ENCODE data around the gene STXBP5L.
"Not testable (repeated sequence)": the region's sequence is repeated elsewhere in the genome, so short reads cannot be mapped to it uniquely, and the experiment has no call there.

The STXBP5L gene

GRCh38 chr3:121232309-121233225, 324.6 kb downstream of the STXBP5L start:
- no peak for DNase-seq

GRCh38 chr3:121243208-121243607, 335.2 kb downstream of the STXBP5L start:
- no peak for DNase-seq

DNA sequence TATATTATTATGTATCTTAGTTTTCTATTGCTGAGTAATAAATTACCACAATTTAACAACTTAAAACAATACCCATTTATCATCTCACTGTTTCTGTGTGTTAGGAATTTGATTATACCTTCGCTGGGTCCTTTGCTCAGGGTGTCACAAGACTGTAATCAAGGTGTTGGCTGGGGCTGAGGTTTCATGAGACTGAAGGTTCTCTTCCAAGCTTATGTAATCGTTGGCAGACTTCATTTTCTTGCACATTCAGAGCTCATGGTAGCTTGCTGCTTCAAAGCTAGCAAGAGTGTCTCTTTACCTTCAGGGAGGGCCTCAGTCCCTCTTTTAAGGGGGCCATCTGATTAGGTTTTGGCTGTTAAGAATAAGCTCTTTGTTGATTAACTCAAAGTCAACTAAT, 344.7 kb downstream of the STXBP5L start:
- no peak for DNase-seq

GRCh38 chr3:121269389-121269788, 361.4 kb downstream of the STXBP5L start:
- no peak for DNase-seq

DNA sequence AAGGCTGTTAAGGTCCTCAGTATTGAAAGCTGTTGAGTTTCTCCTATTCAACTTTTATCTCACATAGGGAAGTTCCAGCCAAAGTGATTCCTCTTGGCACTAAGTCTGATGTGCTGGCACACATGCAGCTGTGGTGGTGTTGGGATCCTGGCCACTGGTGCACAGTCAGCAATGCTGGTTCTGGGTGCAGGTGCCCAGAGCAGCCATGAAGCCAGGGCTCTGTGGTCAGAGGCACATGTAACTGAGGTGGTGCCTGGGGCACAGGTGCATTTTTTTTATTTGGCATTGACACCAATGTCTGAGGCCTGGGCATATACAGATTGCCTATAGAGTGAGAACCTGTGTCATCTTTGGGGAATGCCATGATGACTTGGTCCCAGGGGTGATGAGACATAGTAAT, 366.4 kb downstream of the STXBP5L start:
- DNase-seq = no peak

GRCh38 chr3:121295452-121295851, 387.4 kb downstream of the STXBP5L start:
- DNase-seq = no peak

DNA sequence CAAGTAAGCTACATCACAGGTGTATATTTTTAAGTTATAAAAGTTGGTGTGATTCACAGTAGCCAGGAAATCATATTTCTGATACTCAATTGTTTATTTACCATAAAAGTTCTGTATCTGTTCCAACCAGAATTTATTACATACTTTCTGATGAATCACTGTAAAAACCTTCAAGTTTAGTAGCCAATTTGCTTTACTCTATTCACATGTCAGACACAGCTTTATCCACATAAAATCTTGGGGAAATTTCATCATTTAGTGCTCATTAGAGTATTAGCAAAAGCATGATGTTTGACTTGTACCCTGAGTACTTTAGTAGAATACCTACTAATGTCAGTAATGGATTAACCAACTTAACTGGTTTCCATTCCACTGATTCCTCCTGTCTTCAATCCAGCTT, 388.0 kb downstream of the STXBP5L start:
- DNase-seq = no peak

GRCh38 chr3:121324320-121324719, 416.3 kb downstream of the STXBP5L start:
- DNase-seq = no peak

DNA sequence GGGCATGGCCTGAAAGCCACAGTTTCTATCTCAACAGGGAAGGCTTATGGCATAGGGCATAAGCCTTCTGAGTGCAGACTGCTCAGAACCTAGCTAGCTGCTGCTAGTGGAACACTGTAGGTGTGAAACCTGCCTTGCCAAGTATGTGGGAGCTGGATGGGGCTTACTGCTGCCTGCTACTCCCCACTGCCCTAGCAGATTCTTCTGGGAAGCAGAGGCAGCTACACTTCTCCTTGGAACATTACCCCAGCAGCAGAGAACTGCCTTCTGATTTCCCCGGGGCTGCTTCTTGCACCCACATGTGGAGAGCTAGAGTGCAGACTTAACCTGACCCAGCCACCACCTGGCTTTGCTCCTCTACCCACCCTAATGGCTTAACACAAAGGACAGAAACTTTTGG, 422.1 kb downstream of the STXBP5L start:
- DNase-seq = no peak

DNA sequence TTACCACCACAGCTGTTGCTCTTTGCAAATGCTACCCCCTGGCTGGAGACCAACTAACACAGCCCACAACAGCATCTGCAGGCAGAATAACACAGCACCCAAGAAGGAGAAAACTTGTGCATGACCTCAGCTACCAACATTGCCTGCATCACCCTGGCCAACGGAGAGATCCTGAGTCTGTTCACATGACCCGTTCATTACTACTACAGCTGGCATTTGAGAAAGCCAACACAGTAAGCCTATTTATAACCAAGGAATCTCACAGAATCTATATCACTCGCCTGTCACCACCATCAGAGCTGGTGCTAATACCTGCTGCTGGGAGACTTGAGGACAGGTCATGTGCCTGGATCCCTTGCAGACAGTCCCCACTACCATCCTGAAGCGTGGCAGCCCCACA, 422.6 kb downstream of the STXBP5L start:
- DNase-seq = no peak

- DNase-seq = not testable (repeated sequence)
These were observed 448.0 kb downstream of the STXBP5L start for GRCh38 chr3:121355960-121356359.

- DNase-seq = no peak
These were observed 454.2 kb downstream of the STXBP5L start for GRCh38 chr3:121362035-121362734.

GRCh38 chr3:121388308-121388707, 480.3 kb downstream of the STXBP5L start:
- not testable (repeated sequence) for DNase-seq

DNA sequence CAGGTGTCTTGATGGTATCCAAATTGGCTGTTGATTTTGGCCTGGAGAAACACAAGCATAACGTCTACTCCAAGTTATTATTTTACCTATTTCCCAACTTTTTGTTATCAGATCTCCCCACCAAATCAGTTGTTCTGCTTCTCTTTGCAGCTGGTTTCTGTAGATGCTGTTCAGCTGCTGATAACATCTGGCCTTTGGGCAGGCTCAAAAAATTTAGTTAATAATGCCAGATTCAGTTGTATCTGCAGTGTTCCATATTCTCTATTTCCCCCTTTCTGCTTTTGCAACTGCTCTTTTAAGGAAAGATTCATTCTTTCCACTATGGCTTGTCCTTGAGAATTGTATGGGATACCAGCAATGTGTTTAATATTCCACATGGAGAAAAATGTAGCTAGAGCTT, 488.0 kb downstream of the STXBP5L start:
- DNase-seq = not testable (repeated sequence)

- DNase-seq = not testable (repeated sequence)
These were observed 490.0 kb downstream of the STXBP5L start for GRCh38 chr3:121398051-121398450.

GRCh38 chr3:121399820-121400219, 491.8 kb downstream of the STXBP5L start:
- no peak for DNase-seq

- DNase-seq = no peak
These were observed 497.6 kb downstream of the STXBP5L start for GRCh38 chr3:121405631-121406030.

- no peak for DNase-seq
These were observed 503.5 kb downstream of the STXBP5L start for GRCh38 chr3:121411523-121411922.

DNA sequence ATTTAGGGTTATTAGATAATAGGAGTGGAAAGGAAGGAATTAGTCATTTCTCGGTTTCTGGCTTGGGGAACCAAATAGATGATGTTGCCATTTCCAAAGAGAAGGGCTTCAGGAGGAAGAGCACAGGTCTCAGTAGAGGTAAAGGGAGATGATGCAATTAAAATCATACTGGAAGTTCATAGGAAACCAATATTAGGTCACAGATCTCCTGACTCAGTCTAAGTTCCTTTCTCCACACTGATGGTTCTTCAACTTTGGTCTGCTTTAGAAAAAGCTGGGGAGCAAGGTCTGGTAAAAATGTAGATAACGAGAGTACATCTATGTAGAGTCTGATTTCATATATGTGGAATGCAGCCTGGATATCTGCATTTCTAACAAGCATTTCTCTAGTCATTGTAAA, 506.9 kb downstream of the STXBP5L start:
- no peak for DNase-seq

- no peak for DNase-seq
These were observed 510.2 kb downstream of the STXBP5L start for GRCh38 chr3:121418182-121418581.

DNA sequence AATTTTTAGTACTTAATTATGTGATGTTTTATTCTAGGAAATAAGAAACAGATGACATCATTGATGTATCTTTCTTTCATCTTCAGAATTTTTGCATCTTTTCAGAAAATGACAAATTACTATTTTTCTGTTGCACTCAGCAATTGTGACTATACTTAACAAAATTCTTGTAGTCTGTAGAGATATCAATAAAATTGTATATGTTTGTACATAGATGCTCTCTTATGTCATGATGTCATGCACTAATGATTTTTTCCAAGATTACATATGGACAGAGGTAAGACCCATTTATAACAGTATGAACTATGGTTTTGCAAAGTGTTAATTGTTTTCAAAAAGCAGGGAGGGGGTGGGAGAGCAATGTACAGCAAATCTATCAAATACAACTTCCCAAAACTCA, 516.5 kb downstream of the STXBP5L start:
- DNase-seq = no peak

- no peak for DNase-seq
These were observed 522.7 kb downstream of the STXBP5L start for GRCh38 chr3:121430664-121431215.

- no peak for DNase-seq
These were observed 523.9 kb downstream of the STXBP5L start for GRCh38 chr3:121431726-121432517.
